Heart left ventricle (tissue), 13 donors: ENCODE results near the gene PCNX3.

Source experiments
- CTCF ChIP-seq, 12 donors: fragments of 200-600 bp; sonication (generic) in 4 of 12; IDR thresholded peaks; one replicate each; pipeline versions ENCODE4 v1.5.0 to v1.8.0; 2018 to 2022; ENCODE audit warnings: antibody characterized with exemption in 12 of 12, mild to moderate bottlenecking in 5 of 12
- POLR2A ChIP-seq, 2 donors: fragments of 450-650 bp; IDR thresholded peaks; one replicate each; pipeline ENCODE4 v1.6.1; 2017; ENCODE audit warnings: antibody characterized with exemption in 2 of 2, mild to moderate bottlenecking in 2 of 2, moderate library complexity in 2 of 2
- donor health status: ischemic (EF 13 %, LVEDD 7.1; RV severe dilation, severe dysfunction).
- donor health status: DM: no; HTN: yes; CAD: no.
- donor health status: DM: no; HTN: no; CAD: no.
- donor health status: ischemic (EF 25% LVEDD 6.9; RV normal size, moderate dysfunction).
- donor health status: ischemic (EF 25% LVEDD 5.7; RV mildly dilated, moderate dysfunction).
- donor health status: ischemic (EF 35%, LVEDD 5.7; RV mildly dilated, moderate dysfunction).
- donor health status: nonischemic (EF 11% LVEDD 7.7; RV severe dilation, severe dysfunction).
- donor health status: DM: yes; HTN: yes; CAD: no.
- donor health status: PGD.
- donor health status: ischemic (EF 29% LVEDD 5.4; RV normal size, mild dysfunction).
- donor health status: nonischemic (EF 23%, LVEDD 6.1; RV moderate dilation, normal function).

DNA sequence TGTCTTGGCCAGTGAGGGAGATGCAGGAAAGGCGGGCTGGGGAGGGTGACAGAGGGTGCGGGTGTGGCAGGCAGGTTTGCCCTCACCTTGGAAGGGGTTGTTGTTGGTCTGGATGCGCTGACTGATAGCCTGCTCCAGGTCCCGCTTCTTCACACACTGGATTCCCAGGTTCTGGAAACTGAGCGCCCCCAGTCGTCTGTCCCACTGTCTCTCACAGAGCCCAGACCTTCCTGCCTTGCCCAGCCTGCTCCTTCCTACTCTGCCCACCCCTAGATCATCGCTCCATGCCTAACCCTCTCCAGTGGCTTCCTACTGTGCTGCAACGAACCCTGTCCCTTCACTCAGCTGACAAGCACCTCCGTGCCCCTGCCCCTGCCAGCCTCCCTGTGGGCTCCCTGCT, 44.5 kb downstream of the PCNX3 start:
- TF ChIP-seq POLR2A (IDR thresholded peaks at IDR 0.05) = no peak
- no peak for TF ChIP-seq CTCF (IDR thresholded peaks at IDR 0.05)
